ENCODE data around the gene TLL2.

DNA sequence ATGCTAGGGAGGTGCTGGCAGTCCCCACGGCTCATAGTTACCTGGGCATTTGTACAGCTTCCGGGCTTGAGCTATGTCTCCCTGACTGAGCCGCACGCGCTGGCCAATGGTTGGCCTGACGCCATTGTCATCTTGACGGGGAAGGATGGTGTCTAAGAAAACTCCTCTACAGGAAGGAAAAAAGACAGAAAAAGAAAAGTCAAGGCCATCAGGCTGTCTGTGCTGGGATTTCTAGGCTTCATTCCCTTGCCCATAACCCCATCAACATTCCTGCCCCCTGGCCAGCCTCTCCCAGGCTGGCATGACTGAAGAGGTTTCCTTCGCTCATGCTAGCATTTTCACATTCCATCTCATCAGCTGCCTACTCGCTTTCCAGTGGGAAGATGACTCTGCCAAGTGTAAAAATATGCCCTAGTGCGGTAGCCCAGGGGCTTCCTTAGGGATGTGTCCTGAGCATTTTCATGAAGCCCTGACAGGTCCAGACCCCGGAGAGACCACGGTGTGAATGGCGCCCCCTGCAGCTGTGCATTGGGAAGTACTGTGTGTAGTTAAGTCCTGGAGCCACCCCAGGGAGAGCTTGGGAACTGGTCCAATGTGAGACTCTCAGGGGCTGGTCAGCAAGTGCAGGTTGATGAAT is 100.5 kb downstream of the TLL2 start:
- TF ChIP-seq POLR2A (IDR thresholded peaks at IDR 0.05; ENCODE audit: low read length) (no peak), SMC3 (IDR thresholded peaks at IDR 0.05) (no peak), ESRRA (IDR thresholded peaks at IDR 0.05; ENCODE audit: borderline replicate concordance, low read length) (no peak), MYC (IDR thresholded peaks at IDR 0.05; ENCODE audit: borderline replicate concordance, low read length) (no peak), CEBPB (IDR thresholded peaks at IDR 0.05) (no peak), EP300 (IDR thresholded peaks at IDR 0.05) (no peak), ZSCAN20 (CRISPR knock-in tag; IDR thresholded peaks at IDR 0.05) (no peak)
- TF ChIP-seq, protein P1, sequence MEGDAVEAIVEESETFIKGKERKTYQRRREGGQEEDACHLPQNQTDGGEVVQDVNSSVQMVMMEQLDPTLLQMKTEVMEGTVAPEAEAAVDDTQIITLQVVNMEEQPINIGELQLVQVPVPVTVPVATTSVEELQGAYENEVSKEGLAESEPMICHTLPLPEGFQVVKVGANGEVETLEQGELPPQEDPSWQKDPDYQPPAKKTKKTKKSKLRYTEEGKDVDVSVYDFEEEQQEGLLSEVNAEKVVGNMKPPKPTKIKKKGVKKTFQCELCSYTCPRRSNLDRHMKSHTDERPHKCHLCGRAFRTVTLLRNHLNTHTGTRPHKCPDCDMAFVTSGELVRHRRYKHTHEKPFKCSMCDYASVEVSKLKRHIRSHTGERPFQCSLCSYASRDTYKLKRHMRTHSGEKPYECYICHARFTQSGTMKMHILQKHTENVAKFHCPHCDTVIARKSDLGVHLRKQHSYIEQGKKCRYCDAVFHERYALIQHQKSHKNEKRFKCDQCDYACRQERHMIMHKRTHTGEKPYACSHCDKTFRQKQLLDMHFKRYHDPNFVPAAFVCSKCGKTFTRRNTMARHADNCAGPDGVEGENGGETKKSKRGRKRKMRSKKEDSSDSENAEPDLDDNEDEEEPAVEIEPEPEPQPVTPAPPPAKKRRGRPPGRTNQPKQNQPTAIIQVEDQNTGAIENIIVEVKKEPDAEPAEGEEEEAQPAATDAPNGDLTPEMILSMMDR (IDR thresholded peaks at IDR 0.05) = no peak
- TF ChIP-seq, protein P2, sequence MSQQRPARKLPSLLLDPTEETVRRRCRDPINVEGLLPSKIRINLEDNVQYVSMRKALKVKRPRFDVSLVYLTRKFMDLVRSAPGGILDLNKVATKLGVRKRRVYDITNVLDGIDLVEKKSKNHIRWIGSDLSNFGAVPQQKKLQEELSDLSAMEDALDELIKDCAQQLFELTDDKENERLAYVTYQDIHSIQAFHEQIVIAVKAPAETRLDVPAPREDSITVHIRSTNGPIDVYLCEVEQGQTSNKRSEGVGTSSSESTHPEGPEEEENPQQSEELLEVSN (IDR thresholded peaks at IDR 0.05; ENCODE audit: borderline replicate concordance, low read depth) = no peak
